ENCODE data around the gene ANGPTL5.

DNA sequence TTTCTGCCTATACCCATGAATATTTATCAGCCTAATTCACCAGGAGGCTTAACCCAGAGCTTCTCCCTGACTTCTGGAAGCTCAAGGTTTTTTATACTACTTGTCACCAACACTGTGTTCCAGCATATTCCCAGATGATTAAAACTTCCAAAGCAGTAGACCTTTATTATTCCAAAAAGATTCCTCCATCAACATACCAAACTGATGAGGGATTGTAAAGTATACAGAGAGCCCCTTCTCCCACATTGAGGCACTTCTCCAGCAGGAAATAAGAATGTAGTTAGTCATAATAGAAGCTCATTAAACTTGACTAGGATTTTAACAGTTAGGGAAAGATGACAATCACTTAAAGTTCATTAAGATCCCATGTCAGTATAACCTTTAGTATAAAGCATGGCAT is 53.0 kb downstream of the ANGPTL5 start:
- TF ChIP-seq, protein P1, sequence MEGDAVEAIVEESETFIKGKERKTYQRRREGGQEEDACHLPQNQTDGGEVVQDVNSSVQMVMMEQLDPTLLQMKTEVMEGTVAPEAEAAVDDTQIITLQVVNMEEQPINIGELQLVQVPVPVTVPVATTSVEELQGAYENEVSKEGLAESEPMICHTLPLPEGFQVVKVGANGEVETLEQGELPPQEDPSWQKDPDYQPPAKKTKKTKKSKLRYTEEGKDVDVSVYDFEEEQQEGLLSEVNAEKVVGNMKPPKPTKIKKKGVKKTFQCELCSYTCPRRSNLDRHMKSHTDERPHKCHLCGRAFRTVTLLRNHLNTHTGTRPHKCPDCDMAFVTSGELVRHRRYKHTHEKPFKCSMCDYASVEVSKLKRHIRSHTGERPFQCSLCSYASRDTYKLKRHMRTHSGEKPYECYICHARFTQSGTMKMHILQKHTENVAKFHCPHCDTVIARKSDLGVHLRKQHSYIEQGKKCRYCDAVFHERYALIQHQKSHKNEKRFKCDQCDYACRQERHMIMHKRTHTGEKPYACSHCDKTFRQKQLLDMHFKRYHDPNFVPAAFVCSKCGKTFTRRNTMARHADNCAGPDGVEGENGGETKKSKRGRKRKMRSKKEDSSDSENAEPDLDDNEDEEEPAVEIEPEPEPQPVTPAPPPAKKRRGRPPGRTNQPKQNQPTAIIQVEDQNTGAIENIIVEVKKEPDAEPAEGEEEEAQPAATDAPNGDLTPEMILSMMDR (IDR thresholded peaks at IDR 0.05): no peak
- TF ChIP-seq POLR2A (IDR thresholded peaks at IDR 0.05): no peak

Data from Peyer's patch (tissue), 4 donors.